IMR-90 (cell line): ENCODE results near the gene RAPGEFL1. TPM values are rescaled to one million over a fixed set of nuclear protein-coding genes. Genes with fewer than 3 reads are reported as not detected.

Experiments
- ATAC-seq: fragments of 200-7000 bp; cut with Tn5 transposase; 2 replicates; pipeline ENCODE4 v1.9.1; 2020; ENCODE audit warnings: low read depth, mild to moderate bottlenecking, moderate library complexity
- BruUV-seq: library from RNA; stranded (reverse); fragments of 400-500 nt; replicated peaks from 2 replicates; lab custom pipeline; 2021; lab: Mats Ljungman, UMichigan
- CTCF ChIA-PET: fragments of 300-600 bp; formaldehyde crosslinking; extraction: SDS; loops from one replicate; lab custom pipeline; 2021; ENCODE audit warnings: antibody characterized with exemption; lab: Yijun Ruan, JAX
- POLR2A ChIA-PET: fragments of 300-600 bp; sonication (Branson Sonifier 250); formaldehyde crosslinking; loops from one replicate; lab custom pipeline; 2022; ENCODE audit warnings: antibody characterized with exemption; ENCODE audit not compliant: unreplicated experiment; lab: Charles Lee
- DNase-seq: peaks from one replicate; pipeline ENCODE4 v3.0.0; 2013
- H2AFZ ChIP-seq: replicated peaks from 2 replicates; pipeline ENCODE3; 2013; ENCODE audit warnings: low read length, mild to moderate bottlenecking; ENCODE audit not compliant: poor library complexity
- H2AK5ac ChIP-seq: 2 replicates; pipeline ENCODE4 v1.6.1; 2013; ENCODE audit warnings: low read depth, low read length, inconsistent platforms
- H2AK9ac ChIP-seq: replicated peaks from 2 replicates; pipeline ENCODE3; 2013; ENCODE audit warnings: mild to moderate bottlenecking, low read depth, low read length, moderate library complexity; ENCODE audit not compliant: poor library complexity
- H2BK120ac ChIP-seq: 2 replicates; pipeline ENCODE4 v1.6.1; 2013; ENCODE audit warnings: low read depth, low read length, inconsistent platforms
- H2BK15ac ChIP-seq: 3 replicates; pipeline ENCODE4 v1.6.1; 2013; ENCODE audit warnings: low read depth, low read length, inconsistent platforms
- H2BK20ac ChIP-seq: 2 replicates; pipeline ENCODE4 v1.6.1; 2013; ENCODE audit warnings: low read depth, mild to moderate bottlenecking, inconsistent platforms, low read length, moderate library complexity
- H2BK5ac ChIP-seq: 2 replicates; pipeline ENCODE4 v1.6.1; 2013; ENCODE audit warnings: mild to moderate bottlenecking, low read depth, low read length, inconsistent platforms; ENCODE audit not compliant: poor library complexity, severe bottlenecking
- H3K14ac ChIP-seq: replicated peaks from 2 replicates; pipeline ENCODE4 v1.6.1; 2013; ENCODE audit warnings: low read depth, low read length, inconsistent platforms
- H3K18ac ChIP-seq: 2 replicates; pipeline ENCODE4 v1.6.1; 2013; ENCODE audit warnings: low read depth, low read length, control low read depth
- H3K23ac ChIP-seq: 2 replicates; pipeline ENCODE4 v1.6.1; 2013; ENCODE audit warnings: low read depth, low read length, inconsistent platforms
- H3K27ac ChIP-seq: 2 replicates; pipeline ENCODE4 v1.5.1; 2013; ENCODE audit warnings: mild to moderate bottlenecking, control low read depth, low read length; ENCODE audit not compliant: insufficient read depth
- H3K27me3 ChIP-seq: 2 replicates; pipeline ENCODE4 v1.6.1; 2013; ENCODE audit warnings: low read length; ENCODE audit not compliant: control insufficient read depth, insufficient read depth
- H3K36me3 ChIP-seq: 2 replicates; pipeline ENCODE4 v1.6.1; 2013; ENCODE audit warnings: low read length, mixed read lengths; ENCODE audit not compliant: control insufficient read depth, insufficient read depth
- H3K4ac ChIP-seq: 2 replicates; pipeline ENCODE4 v1.6.1; 2013; ENCODE audit warnings: low read depth, low read length, inconsistent platforms
- H3K4me1 ChIP-seq: 2 replicates; pipeline ENCODE4 v1.6.1; 2013; ENCODE audit warnings: low read length, mixed read lengths; ENCODE audit not compliant: control insufficient read depth, insufficient read depth
- H3K4me2 ChIP-seq: 2 replicates; pipeline ENCODE4 v1.6.1; 2013; ENCODE audit warnings: low read depth, mild to moderate bottlenecking, control low read depth, low read length, moderate library complexity
- H3K4me3 ChIP-seq: 2 replicates; pipeline ENCODE4 v1.5.1; 2013; ENCODE audit warnings: low read depth, mild to moderate bottlenecking, control low read depth, low read length, moderate library complexity; ENCODE audit not compliant: insufficient read depth
- H3K56ac ChIP-seq: 2 replicates; pipeline ENCODE4 v1.6.1; 2013; ENCODE audit warnings: low read length, inconsistent platforms; ENCODE audit not compliant: insufficient read depth; ENCODE audit errors: extremely low read depth
- H3K79me1 ChIP-seq, 2 experiments: 2 replicates each; pipeline ENCODE4 v1.6.1; 2013; ENCODE audit warnings: low read length in 2 of 2, inconsistent platforms in 1 of 2, low read depth in 1 of 2
- H3K9ac ChIP-seq: 2 replicates; pipeline ENCODE4 v1.6.1; 2013; ENCODE audit warnings: low read depth, low read length, control low read depth
- H3K9me1 ChIP-seq: 2 replicates; pipeline ENCODE4 v1.6.1; 2013; ENCODE audit warnings: low read length, inconsistent platforms; ENCODE audit not compliant: insufficient read depth
- H3K9me3 ChIP-seq: 2 replicates; pipeline ENCODE4 v1.6.1; 2013; ENCODE audit warnings: low read length; ENCODE audit not compliant: control insufficient read depth, insufficient read depth
- H4K20me1 ChIP-seq: 2 replicates; pipeline ENCODE4 v1.6.1; 2013; ENCODE audit warnings: low read length, inconsistent platforms; ENCODE audit not compliant: insufficient read depth
- H4K5ac ChIP-seq: 2 replicates; pipeline ENCODE4 v1.6.1; 2013; ENCODE audit warnings: mild to moderate bottlenecking, low read depth, low read length, control low read depth
- H4K8ac ChIP-seq, 2 experiments: 2 replicates each; pipeline ENCODE4 v1.6.1; 2013; ENCODE audit warnings: low read depth in 2 of 2, low read length in 2 of 2, control low read depth in 1 of 2, inconsistent platforms in 1 of 2
- H4K91ac ChIP-seq: 2 replicates; pipeline ENCODE4 v1.6.1; 2013; ENCODE audit warnings: low read depth, low read length, inconsistent platforms; ENCODE audit not compliant: insufficient read depth
- BHLHE40 ChIP-seq: fragments of 150-350 bp; IDR thresholded peaks from 2 replicates; pipeline ENCODE4 v1.6.1; 2016; ENCODE audit warnings: mild to moderate bottlenecking, low read depth, low read length
- FOS ChIP-seq: fragments of 150-350 bp; IDR thresholded peaks from 2 replicates; pipeline ENCODE4 v1.6.1; 2016; ENCODE audit warnings: low read depth, low read length
- MAFK ChIP-seq: IDR thresholded peaks from 2 replicates; pipeline ENCODE4 v1.6.1; 2012; ENCODE audit warnings: low read depth, low read length, improper control_type of control experiment
- MXI1 ChIP-seq: IDR thresholded peaks from 2 replicates; pipeline ENCODE4 v1.6.1; 2012; ENCODE audit warnings: low read depth, mild to moderate bottlenecking, low read length, moderate library complexity, borderline replicate concordance
- POLR2A ChIP-seq: IDR thresholded peaks from 2 replicates; pipeline ENCODE4 v1.6.1; 2012; ENCODE audit warnings: mild to moderate bottlenecking, low read depth, low read length
- RAD21 ChIP-seq: IDR thresholded peaks from 2 replicates; pipeline ENCODE4 v1.6.1; 2012; ENCODE audit warnings: low read length, improper control_type of control experiment
- USF2 ChIP-seq: fragments of 150-350 bp; IDR thresholded peaks from 2 replicates; pipeline ENCODE4 v1.6.1; 2017; ENCODE audit warnings: mild to moderate bottlenecking, antibody characterized with exemption, low read length, low read depth
- WGBS, 2 experiments: methylation state at CpG; one replicate each; pipeline versions ENCODE4 v1.1.5 to v1.1.7; 2013; ENCODE audit warnings: missing lambda C conversion rate in 2 of 2; ENCODE audit not compliant: insufficient read length in 1 of 2; ENCODE audit errors: extremely low coverage in 2 of 2; 5-methylcytosine and 5-hydroxymethylcytosine counted together
- dilution Hi-C: fragments of 300-500 bp; cut with HindIII; formaldehyde crosslinking; loops from one replicate; pipeline ENCODE4 v1.14.3; 2018; ENCODE audit warnings: low sequenced_read_pairs; ENCODE audit not compliant: unreplicated experiment
- in situ Hi-C: fragments of 300-500 bp; cut with MboI; formaldehyde crosslinking; loops from 3 replicates; pipeline ENCODE4 v1.14.3; 2019; ENCODE audit warnings: low sequenced_read_pairs, inconsistent platforms, mixed read lengths
- intact Hi-C: fragments of 100-400 bp; cut with micrococcal nuclease; formaldehyde crosslinking; loops from 2 replicates; pipeline ENCODE4 v1.10.0; 2022
- polyA plus RNA-seq, 3 experiments: library from polyadenylated mRNA; depleted of rRNA; stranded (reverse); fragments of >200 nt; gene quantifications; 2 replicates each; pipeline ENCODE4 v1.2.3, GENCODE V29; 2012; ENCODE audit warnings: low replicate concordance in 1 of 3
- total RNA-seq: library from RNA; depleted of rRNA; stranded (reverse); fragments of >200 nt; gene quantifications from 2 replicates; pipeline ENCODE4 v1.2.3, GENCODE V29; 2012

Gene RAPGEFL1
- total and polyA plus RNA-seq, 2 of the 4 experiments (the other 2 are of a cell fraction) = 0.54 to 5.6 TPM

GRCh38 chr17:40129498-40129897, 47.8 kb upstream of the RAPGEFL1 start:
- dilution Hi-C loops = no loop called here
- no peak overlapping the region for H4K8ac ChIP-seq
- 80% methylated on average over 1 of the region's 5 CpGs; no CpG with 5 or more reads in 1 of the 2 experiments for WGBS, 2 experiments

More at GRCh38 chr17:40129498-40129897, 47.8 kb upstream of the RAPGEFL1 start:
- Histone ChIP-seq H3K9me1 (peaks cover 8% of the 10 kb centered on the region; the same call in 1 of the 2 replicates), H2BK15ac (no peak overlapping the region), H3K27me3 (no peaks in the 10 kb centered on the region), H2BK120ac (no peak overlapping the region), H4K91ac (no peak overlapping the region), H3K4me3 (no peak overlapping the region), H3K79me1 (peaks cover 30 to 66% of the 10 kb centered on the region in 2 experiments), H3K4me2 (no peak overlapping the region), H4K5ac (no peak overlapping the region), H3K4ac (no peak overlapping the region), H2AK9ac (no peak overlapping the region), H2BK20ac (no peak overlapping the region), H3K14ac (no peak overlapping the region), H3K23ac (no peak overlapping the region), H3K18ac (no peak overlapping the region), H3K9ac (no peak overlapping the region), H3K56ac (no peak overlapping the region), H3K36me3 (peaks cover 61% of the 10 kb centered on the region), H2AK5ac (no peak overlapping the region), H2BK5ac (no peak overlapping the region), H3K4me1 (no peaks in the 10 kb centered on the region), H4K20me1 (peaks cover 36% of the 10 kb centered on the region), H3K27ac (no peak overlapping the region), H2AFZ (no peak overlapping the region), H3K9me3 (no peaks in the 10 kb centered on the region)
- DNase-seq = no peak
- in situ Hi-C loops = no loop called here
- BruUV-seq = TSS peak; percentile 79
- no peak for TF ChIP-seq USF2
- no peak for TF ChIP-seq POLR2A
- no peak for TF ChIP-seq MAFK
- no peak for TF ChIP-seq BHLHE40
- TF ChIP-seq MXI1 = no peak
- no peak for TF ChIP-seq FOS
- TF ChIP-seq RAD21 = no peak
- ChIA-PET POLR2A (no interaction called here), CTCF (no interaction called here)
- no peak for ATAC-seq
- intact Hi-C loops = no loop called here
